HG02938 (cell line): Measurements from ENCODE around the gene PIP5KL1.

ENCODE experiments used
- ATAC-seq: cut with Tn5 transposase; IDR thresholded peaks from one replicate; pipeline ENCODE4 v1.9.1; 2021; ENCODE audit warnings: mild to moderate bottlenecking, moderate library complexity; ENCODE audit not compliant: unreplicated experiment

PIP5KL1 gene

GRCh38 chr9:127934986-127935385, 4.4 kb upstream of the PIP5KL1 start:
- no peak for ATAC-seq

GRCh38 chr9:127934248-127934647, 3.7 kb upstream of the PIP5KL1 start:
- ATAC-seq: no peak

- ATAC-seq: no peak
These were observed 710 bp upstream of the PIP5KL1 start for GRCh38 chr9:127931092-127931881.

GRCh38 chr9:127929625-127929979, 975 bp downstream of the PIP5KL1 start:
- no peak for ATAC-seq

- ATAC-seq: no peak
These were observed 1.6 kb downstream of the PIP5KL1 start for GRCh38 chr9:127928676-127929624.

- ATAC-seq: no peak
These were observed 2.4 kb downstream of the PIP5KL1 start for GRCh38 chr9:127927988-127928675.

- no peak for ATAC-seq
These were observed 3.2 kb downstream of the PIP5KL1 start for GRCh38 chr9:127927201-127927987.

- no peak for ATAC-seq
These were observed 3.7 kb downstream of the PIP5KL1 start for GRCh38 chr9:127926906-127927200.

- no peak for ATAC-seq
These were observed 4.3 kb downstream of the PIP5KL1 start for GRCh38 chr9:127925959-127926905.

- no peak for ATAC-seq
These were observed 5.7 kb downstream of the PIP5KL1 start for GRCh38 chr9:127924736-127925444.

GRCh38 chr9:127923771-127924170, 6.8 kb downstream of the PIP5KL1 start:
- no peak for ATAC-seq

- ATAC-seq: no peak
These were observed 7.5 kb downstream of the PIP5KL1 start for GRCh38 chr9:127923046-127923445.

- ATAC-seq: no peak
These were observed 8.9 kb downstream of the PIP5KL1 start for GRCh38 chr9:127921557-127922120.

GRCh38 chr9:127920794-127921193, 9.8 kb downstream of the PIP5KL1 start:
- no peak for ATAC-seq

- no peak for ATAC-seq
These were observed 11.2 kb downstream of the PIP5KL1 start for GRCh38 chr9:127919253-127919815.

- ATAC-seq: no peak
These were observed 12.1 kb downstream of the PIP5KL1 start for GRCh38 chr9:127918183-127919107.

- ATAC-seq: no peak
These were observed 13.0 kb downstream of the PIP5KL1 start for GRCh38 chr9:127917603-127918002.
